ENCODE data around the gene PEX5.
"Not testable (repeated sequence)": the region's sequence is repeated elsewhere in the genome, so short reads cannot be mapped to it uniquely, and the experiment has no call there.

Gene PEX5

GRCh38 chr12:7160183-7160582, 29.3 kb upstream of the PEX5 start:
- DNase-seq (ENCODE audit: low read depth, low spot score) = no peak

- no peak for DNase-seq (ENCODE audit: low read depth, low spot score)
These were observed 28.2 kb upstream of the PEX5 start for GRCh38 chr12:7161327-7161726.

GRCh38 chr12:7161811-7162210, 27.7 kb upstream of the PEX5 start:
- no peak for DNase-seq (ENCODE audit: low read depth, low spot score)

- no peak for DNase-seq (ENCODE audit: low read depth, low spot score)
These were observed 26.8 kb upstream of the PEX5 start for GRCh38 chr12:7162691-7163114.

GRCh38 chr12:7169951-7170350, 19.5 kb upstream of the PEX5 start:
- no peak for DNase-seq (ENCODE audit: low read depth, low spot score)

GRCh38 chr12:7171854-7172253, 17.6 kb upstream of the PEX5 start:
- DNase-seq (ENCODE audit: low read depth, low spot score) = no peak

- no peak for DNase-seq (ENCODE audit: low read depth, low spot score)
These were observed 14.0 kb upstream of the PEX5 start for GRCh38 chr12:7175493-7175892.

GRCh38 chr12:7176595-7176994, 12.9 kb upstream of the PEX5 start:
- DNase-seq (ENCODE audit: low read depth, low spot score) = no peak

GRCh38 chr12:7178481-7178880, 11.0 kb upstream of the PEX5 start:
- DNase-seq (ENCODE audit: low read depth, low spot score) = no peak

GRCh38 chr12:7180685-7181084, 8.8 kb upstream of the PEX5 start:
- DNase-seq (ENCODE audit: low read depth, low spot score) = no peak

GRCh38 chr12:7186058-7186457, 3.4 kb upstream of the PEX5 start:
- not testable (repeated sequence) for DNase-seq (ENCODE audit: low read depth, low spot score)

- peak; percentile 21 for DNase-seq (ENCODE audit: low read depth, low spot score)
These were observed 706 bp upstream of the PEX5 start for GRCh38 chr12:7188562-7189397.

- no peak for DNase-seq (ENCODE audit: low read depth, low spot score)
These were observed 976 bp downstream of the PEX5 start for GRCh38 chr12:7190268-7191055.

- no peak for DNase-seq (ENCODE audit: low read depth, low spot score)
These were observed 4.2 kb downstream of the PEX5 start for GRCh38 chr12:7193674-7194073.

- DNase-seq (ENCODE audit: low read depth, low spot score) = no peak
These were observed 8.4 kb downstream of the PEX5 start for GRCh38 chr12:7197841-7198240.

- no peak for DNase-seq (ENCODE audit: low read depth, low spot score)
These were observed 13.6 kb downstream of the PEX5 start for GRCh38 chr12:7203109-7203508.

GRCh38 chr12:7205091-7205490, 15.6 kb downstream of the PEX5 start:
- DNase-seq (ENCODE audit: low read depth, low spot score) = no peak

GRCh38 chr12:7206691-7207090, 17.2 kb downstream of the PEX5 start:
- no peak for DNase-seq (ENCODE audit: low read depth, low spot score)

GRCh38 chr12:7207866-7208625, 18.6 kb downstream of the PEX5 start:
- DNase-seq (ENCODE audit: low read depth, low spot score) = no peak

GRCh38 chr12:7209958-7210357, 20.5 kb downstream of the PEX5 start:
- no peak for DNase-seq (ENCODE audit: low read depth, low spot score)

GRCh38 chr12:7210642-7211151, 21.2 kb downstream of the PEX5 start:
- DNase-seq (ENCODE audit: low read depth, low spot score) = no peak

- DNase-seq (ENCODE audit: low read depth, low spot score) = no peak
These were observed 23.2 kb downstream of the PEX5 start for GRCh38 chr12:7212678-7213077.
